ENCODE data around the gene DPEP2NB. TPM values are rescaled to one million over a fixed set of nuclear protein-coding genes. Genes with fewer than 3 reads are reported as not detected.
"Not testable (repeated sequence)": the region's sequence is repeated elsewhere in the genome, so short reads cannot be mapped to it uniquely, and the experiment has no call there.

Gene DPEP2NB
- total RNA-seq, 1 donor from 2014 or later = not detected

DNA sequence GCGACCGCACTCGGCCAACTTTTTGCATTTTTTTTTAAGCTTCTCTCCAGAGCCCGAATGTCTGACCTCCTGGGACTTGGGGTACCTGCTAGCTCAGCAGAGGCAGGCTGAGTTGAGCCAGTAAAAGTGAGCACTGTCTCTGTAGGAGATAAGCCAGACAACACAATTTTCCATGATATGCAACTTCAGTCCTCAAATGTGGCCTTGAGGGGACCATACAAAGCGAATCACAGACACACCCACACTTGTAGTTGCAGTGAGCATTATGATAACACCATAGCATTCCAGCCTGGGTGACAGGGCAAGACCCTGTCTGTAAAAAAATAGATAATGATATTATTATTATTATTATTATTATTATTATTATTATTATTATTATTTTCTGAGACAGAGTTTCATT is 19.0 kb downstream of the DPEP2NB start:
- Mint-ChIP-seq H3K36me3 (no peaks in the 10 kb centered on the region), H3K4me1 (peaks cover 3% of the 10 kb centered on the region), H3K4me3 (no peak overlapping the region), H3K27me3 (ENCODE audit: insufficient read depth, low read depth) (peaks cover 10% of the 10 kb centered on the region), H3K9me3 (peaks cover 2% of the 10 kb centered on the region), H3K27ac (no peak overlapping the region)
- no peak for TF ChIP-seq EZH2 (IDR thresholded peaks at IDR 0.05)
- TF ChIP-seq, protein P1, sequence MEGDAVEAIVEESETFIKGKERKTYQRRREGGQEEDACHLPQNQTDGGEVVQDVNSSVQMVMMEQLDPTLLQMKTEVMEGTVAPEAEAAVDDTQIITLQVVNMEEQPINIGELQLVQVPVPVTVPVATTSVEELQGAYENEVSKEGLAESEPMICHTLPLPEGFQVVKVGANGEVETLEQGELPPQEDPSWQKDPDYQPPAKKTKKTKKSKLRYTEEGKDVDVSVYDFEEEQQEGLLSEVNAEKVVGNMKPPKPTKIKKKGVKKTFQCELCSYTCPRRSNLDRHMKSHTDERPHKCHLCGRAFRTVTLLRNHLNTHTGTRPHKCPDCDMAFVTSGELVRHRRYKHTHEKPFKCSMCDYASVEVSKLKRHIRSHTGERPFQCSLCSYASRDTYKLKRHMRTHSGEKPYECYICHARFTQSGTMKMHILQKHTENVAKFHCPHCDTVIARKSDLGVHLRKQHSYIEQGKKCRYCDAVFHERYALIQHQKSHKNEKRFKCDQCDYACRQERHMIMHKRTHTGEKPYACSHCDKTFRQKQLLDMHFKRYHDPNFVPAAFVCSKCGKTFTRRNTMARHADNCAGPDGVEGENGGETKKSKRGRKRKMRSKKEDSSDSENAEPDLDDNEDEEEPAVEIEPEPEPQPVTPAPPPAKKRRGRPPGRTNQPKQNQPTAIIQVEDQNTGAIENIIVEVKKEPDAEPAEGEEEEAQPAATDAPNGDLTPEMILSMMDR (IDR thresholded peaks at IDR 0.05) = no peak
- no peak for TF ChIP-seq EZH2phosphoT487 (IDR thresholded peaks at IDR 0.05)
- H3K27ac ChIP-seq = no peak overlapping the region
- no peak overlapping the region for H3K4me3 ChIP-seq
- no peaks in the 10 kb centered on the region for H3K4me1 ChIP-seq
- H3K4me2 ChIP-seq = no peak overlapping the region
- no peak for DNase-seq (ENCODE audit: low spot score)
- no peaks in the 10 kb centered on the region for H4K20me1 ChIP-seq (ENCODE audit: low read depth)
- no peak overlapping the region for H2AFZ ChIP-seq (replicated peaks)
- no peaks in the 10 kb centered on the region for H3K36me3 ChIP-seq
- no peaks in the 10 kb centered on the region for H3F3A ChIP-seq (ENCODE audit: low read depth)
- H3K79me2 ChIP-seq (ENCODE audit: low read depth) = no peaks in the 10 kb centered on the region
- peaks cover 12% of the 10 kb centered on the region for H3K27me3 ChIP-seq
- no peaks in the 10 kb centered on the region for H3K9me3 ChIP-seq (ENCODE audit: low read depth)
- no peak overlapping the region for H3K9ac ChIP-seq

DNA sequence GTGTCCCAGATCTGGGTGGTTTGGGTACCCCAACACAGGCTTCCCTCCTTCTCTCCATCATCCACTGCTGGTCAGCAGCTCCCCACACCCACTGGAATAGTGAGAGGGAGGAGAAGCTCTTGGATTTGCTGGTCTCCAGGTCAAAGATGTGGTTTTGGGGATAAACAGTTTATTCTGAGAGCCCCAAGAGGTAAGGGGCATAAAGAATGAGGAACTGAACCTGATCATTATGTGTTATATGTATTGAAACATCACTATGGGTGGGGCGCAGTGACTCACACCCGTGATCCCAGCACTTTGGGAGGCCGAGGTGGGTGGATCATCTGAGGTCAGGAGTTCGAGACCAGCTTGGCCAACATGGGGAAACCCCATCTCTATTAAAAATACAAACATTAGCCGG is 20.3 kb downstream of the DPEP2NB start:
- Histone ChIP-seq H3K4me2 (no peak overlapping the region), H3K4me3 (no peak overlapping the region), H3K9me3 (ENCODE audit: low read depth) (no peaks in the 10 kb centered on the region), H3K27ac (no peak overlapping the region), H2AFZ (replicated peaks) (no peak overlapping the region), H3K36me3 (no peaks in the 10 kb centered on the region), H3K4me1 (no peaks in the 10 kb centered on the region), H3K9ac (no peak overlapping the region), H4K20me1 (ENCODE audit: low read depth) (no peaks in the 10 kb centered on the region), H3K27me3 (peaks cover 12% of the 10 kb centered on the region), H3F3A (ENCODE audit: low read depth) (no peaks in the 10 kb centered on the region), H3K79me2 (ENCODE audit: low read depth) (no peaks in the 10 kb centered on the region)
- H3K4me1 Mint-ChIP-seq = peaks cover 3% of the 10 kb centered on the region
- H3K4me3 Mint-ChIP-seq = no peak overlapping the region
- H3K27me3 Mint-ChIP-seq (ENCODE audit: insufficient read depth, low read depth) = peaks cover 10% of the 10 kb centered on the region
- no peak for DNase-seq (ENCODE audit: low spot score)
- TF ChIP-seq, protein P1 (IDR thresholded peaks at IDR 0.05) = no peak
- no peak for TF ChIP-seq EZH2 (IDR thresholded peaks at IDR 0.05)
- no peak for TF ChIP-seq EZH2phosphoT487 (IDR thresholded peaks at IDR 0.05)
- H3K27ac Mint-ChIP-seq = no peak overlapping the region
- H3K36me3 Mint-ChIP-seq = no peaks in the 10 kb centered on the region
- peaks cover 2% of the 10 kb centered on the region for H3K9me3 Mint-ChIP-seq

DNA sequence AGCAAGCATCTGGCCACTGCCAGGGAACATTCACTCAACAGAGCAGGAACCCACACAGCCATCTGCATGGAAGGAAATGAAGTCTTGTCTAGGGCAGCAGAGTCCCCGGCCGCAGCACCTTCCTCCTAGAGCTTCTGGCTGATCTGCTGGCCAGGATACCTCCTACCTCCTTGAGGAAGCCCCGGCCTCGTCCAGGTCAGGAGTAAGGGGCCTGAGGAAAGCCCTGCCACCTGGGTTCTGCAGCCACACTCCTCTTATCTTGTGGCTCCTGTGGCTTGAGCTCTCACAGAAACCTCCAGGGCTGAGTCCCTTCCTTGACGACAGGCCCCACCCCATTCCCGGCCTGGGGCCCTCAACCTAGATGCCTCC is 21.7 kb downstream of the DPEP2NB start:
- H3K27ac Mint-ChIP-seq; H3K36me3 ChIP-seq; H3K36me3 Mint-ChIP-seq; H3K9me3 Mint-ChIP-seq; H4K20me1 ChIP-seq (ENCODE audit: low read depth); H3K9ac ChIP-seq; H3K4me1 Mint-ChIP-seq; H3K4me2 ChIP-seq; H3K4me1 ChIP-seq; H3K79me2 ChIP-seq (ENCODE audit: low read depth); DNase-seq (ENCODE audit: low spot score); H3K4me3 ChIP-seq; H3F3A ChIP-seq (ENCODE audit: low read depth); H3K9me3 ChIP-seq (ENCODE audit: low read depth); H3K27ac ChIP-seq: not testable (repeated sequence)
- Mint-ChIP-seq H3K27me3 (ENCODE audit: insufficient read depth, low read depth) (peaks cover 10% of the 10 kb centered on the region), H3K4me3 (peak overlapping the region; percentile 46)
- H2AFZ ChIP-seq (replicated peaks) = peak overlapping the region; percentile 81
- peaks cover 12% of the 10 kb centered on the region for H3K27me3 ChIP-seq

DNA sequence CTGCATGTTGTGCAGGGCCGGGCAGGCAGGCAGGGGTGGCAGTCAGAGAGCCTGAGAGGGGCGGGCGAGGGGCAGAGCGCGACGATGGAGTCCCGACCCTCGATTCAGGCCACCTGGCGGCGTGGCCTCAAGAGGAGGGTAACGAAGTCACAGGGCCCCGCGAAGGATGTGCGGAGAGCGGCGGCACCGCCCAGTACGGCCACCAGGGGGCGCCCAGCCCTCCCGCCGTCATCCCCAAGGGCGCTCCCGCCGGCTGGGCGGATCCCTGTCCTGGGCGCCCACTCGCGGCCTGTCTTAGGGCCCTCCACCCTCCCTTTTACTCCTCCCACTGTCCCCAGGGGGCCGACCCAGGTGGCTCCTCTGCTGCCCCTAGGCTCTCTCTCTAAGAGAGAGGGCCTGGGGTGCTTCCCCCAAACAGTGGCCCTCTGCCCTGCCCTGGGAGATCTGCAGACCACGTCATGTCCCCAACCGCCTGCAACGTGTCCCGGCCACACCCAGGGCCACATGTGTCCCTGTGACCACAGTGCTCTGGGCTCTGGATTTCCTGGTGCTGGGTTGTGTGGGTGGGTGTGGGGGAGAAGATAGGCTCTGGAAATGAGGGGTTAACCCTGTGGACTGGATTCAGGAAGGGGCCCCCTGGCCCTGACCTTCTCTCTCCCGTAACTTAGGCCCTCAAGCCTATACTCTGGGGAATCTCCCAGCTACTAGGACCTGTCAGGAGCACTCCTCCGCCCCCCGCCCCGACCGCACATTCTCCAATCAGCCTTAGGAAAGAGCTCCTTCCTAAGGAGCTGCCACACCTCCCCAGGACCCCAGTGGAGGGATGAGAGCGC is 22.3 kb downstream of the DPEP2NB start:
- TF ChIP-seq, protein P1 (IDR thresholded peaks at IDR 0.05) = peak; percentile 92
- TF ChIP-seq EZH2phosphoT487 (IDR thresholded peaks at IDR 0.05) = no peak
- no peak overlapping the region for H3K9ac ChIP-seq
- no peaks in the 10 kb centered on the region for H3K36me3 ChIP-seq
- peak overlapping the region; percentile 46 for H3K4me3 Mint-ChIP-seq
- H3K27me3 ChIP-seq = peaks cover 12% of the 10 kb centered on the region
- DNase-seq (ENCODE audit: low spot score) = peak; percentile 84
- H3K4me1 Mint-ChIP-seq = no peaks in the 10 kb centered on the region
- no peaks in the 10 kb centered on the region for H3K4me1 ChIP-seq
- peaks cover 13% of the 10 kb centered on the region for H3K27me3 Mint-ChIP-seq (ENCODE audit: insufficient read depth, low read depth)
- H3K79me2 ChIP-seq (ENCODE audit: low read depth) = no peaks in the 10 kb centered on the region
- H3K9me3 Mint-ChIP-seq = no peaks in the 10 kb centered on the region
- no peaks in the 10 kb centered on the region for H3K9me3 ChIP-seq (ENCODE audit: low read depth)
- no peaks in the 10 kb centered on the region for H3K36me3 Mint-ChIP-seq
- peak overlapping the region; percentile 81 for H2AFZ ChIP-seq (replicated peaks)
- no peak overlapping the region for H3K27ac ChIP-seq
- H4K20me1 ChIP-seq (ENCODE audit: low read depth) = no peaks in the 10 kb centered on the region
- H3F3A ChIP-seq (ENCODE audit: low read depth) = no peaks in the 10 kb centered on the region
- peak overlapping the region; percentile 26 for H3K4me2 ChIP-seq
- no peak overlapping the region for H3K4me3 ChIP-seq
- H3K27ac Mint-ChIP-seq = no peak overlapping the region

All from neural progenitor cell (in vitro differentiated cells).